ENCODE data around the gene BEND5.

BEND5 gene

GRCh38 chr1:48717082-48717481 is 59.6 kb downstream of the BEND5 start:
- no peak for DNase-seq

- no peak for DNase-seq
Measured at GRCh38 chr1:48715921-48716320, 60.8 kb downstream of the BEND5 start.

- DNase-seq = no peak
Measured at GRCh38 chr1:48710915-48711314, 65.8 kb downstream of the BEND5 start.

DNA sequence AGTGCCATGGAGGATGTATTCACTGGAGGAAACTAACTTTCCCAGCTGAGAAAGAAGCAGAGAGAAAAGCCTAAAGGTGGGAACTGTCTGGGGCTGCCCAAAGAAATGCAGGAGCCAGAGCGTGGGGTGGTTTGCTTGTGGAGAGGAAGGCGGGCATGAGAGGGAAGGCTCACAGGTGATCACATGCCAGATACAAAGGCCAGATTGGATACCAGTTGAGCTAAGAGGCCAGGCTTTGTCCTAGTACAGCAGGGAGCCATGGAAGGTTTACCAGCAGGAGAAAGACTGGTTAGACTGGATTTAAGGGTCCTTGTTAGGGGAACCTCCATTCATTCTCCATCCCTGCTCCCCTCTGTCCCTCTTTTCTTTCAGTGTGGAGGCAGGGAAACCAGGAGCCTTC is 66.4 kb downstream of the BEND5 start:
- no peak for DNase-seq

GRCh38 chr1:48704736-48705135 is 72.0 kb downstream of the BEND5 start:
- DNase-seq = no peak

GRCh38 chr1:48701445-48701844 is 75.2 kb downstream of the BEND5 start:
- DNase-seq = no peak

GRCh38 chr1:48697066-48697707 is 79.5 kb downstream of the BEND5 start:
- DNase-seq = peak; percentile 17 to 35

GRCh38 chr1:48695161-48695560 is 81.5 kb downstream of the BEND5 start:
- no peak for DNase-seq

DNA sequence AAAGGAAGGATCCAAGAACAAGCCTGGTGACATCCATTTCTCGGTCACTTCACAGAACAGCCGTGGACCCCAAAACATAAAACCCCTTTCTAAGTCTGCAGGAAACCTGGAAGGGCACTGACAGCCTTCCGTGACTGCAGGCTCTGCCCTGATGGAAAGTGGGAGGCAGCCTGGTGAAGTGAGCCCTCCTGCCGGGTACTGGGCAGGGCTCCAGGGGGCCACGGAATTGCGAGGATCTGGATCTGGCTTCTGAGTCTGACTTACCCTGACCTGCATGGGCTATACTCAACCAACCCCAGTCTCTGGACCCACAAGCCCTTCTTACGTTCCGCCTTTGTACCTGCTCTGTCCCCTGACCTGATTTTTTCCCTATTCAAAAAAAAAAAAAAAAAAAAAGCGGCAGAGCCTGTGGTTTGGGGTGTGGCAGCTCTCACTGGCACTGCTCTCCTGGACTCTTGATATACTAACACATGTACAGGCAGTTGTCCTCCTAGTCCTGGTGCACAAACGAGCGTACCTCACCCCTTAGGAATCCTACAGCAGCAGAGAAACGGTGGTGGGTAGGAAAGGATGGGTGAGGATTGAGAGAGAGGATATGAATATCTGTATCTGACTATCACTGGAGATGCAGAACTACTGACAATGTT is 82.9 kb downstream of the BEND5 start:
- no peak for DNase-seq

GRCh38 chr1:48693180-48693579 is 83.5 kb downstream of the BEND5 start:
- no peak for DNase-seq

DNA sequence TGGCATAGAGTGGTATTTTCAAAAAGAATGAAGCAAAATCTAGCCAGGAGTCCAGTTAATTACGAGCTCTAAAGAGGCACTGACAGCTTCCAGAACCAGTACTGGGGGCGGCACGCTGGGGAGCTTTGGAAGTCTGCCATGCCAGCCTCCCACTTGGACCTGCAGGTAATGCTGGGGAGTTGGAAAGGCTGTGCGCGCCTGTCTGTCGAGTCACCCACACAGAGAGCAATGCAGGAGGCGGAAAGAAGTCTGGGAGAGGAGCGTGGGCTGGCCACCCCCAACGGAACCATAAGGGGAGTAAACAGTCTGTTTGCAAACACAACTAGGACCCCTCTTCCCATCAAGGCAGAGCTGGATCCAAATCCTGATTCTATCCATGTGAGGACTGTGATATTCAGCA is 84.5 kb downstream of the BEND5 start:
- DNase-seq = no peak

DNA sequence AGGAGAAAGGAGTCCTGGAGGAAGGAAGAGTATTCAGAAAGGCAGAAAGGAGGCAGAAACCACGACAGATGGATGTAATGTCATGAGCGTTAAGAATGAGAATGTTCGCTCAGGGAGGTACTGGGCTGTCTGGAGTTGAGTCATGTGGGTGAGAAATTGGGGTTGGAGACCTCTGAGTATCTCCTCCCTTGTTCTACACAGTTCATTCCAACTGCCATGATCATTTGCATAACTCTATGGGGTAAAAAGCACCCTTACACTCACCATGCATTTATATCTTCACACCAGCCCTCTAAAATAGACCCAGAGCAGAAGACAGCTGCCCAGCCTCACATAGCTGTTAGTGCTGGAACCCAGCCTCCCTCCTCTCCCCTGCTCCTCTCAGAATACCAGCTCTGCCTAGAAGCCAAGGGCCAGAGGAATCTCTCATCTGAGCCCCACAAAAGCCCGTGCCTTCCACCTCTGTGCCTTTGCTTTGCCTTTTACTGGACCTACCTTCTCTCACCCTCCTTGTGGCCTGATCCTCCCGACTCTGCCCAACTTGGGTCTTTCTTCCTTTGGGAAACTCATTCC is 85.2 kb downstream of the BEND5 start:
- DNase-seq = no peak

GRCh38 chr1:48688102-48688760 is 88.5 kb downstream of the BEND5 start:
- DNase-seq = no peak

DNA sequence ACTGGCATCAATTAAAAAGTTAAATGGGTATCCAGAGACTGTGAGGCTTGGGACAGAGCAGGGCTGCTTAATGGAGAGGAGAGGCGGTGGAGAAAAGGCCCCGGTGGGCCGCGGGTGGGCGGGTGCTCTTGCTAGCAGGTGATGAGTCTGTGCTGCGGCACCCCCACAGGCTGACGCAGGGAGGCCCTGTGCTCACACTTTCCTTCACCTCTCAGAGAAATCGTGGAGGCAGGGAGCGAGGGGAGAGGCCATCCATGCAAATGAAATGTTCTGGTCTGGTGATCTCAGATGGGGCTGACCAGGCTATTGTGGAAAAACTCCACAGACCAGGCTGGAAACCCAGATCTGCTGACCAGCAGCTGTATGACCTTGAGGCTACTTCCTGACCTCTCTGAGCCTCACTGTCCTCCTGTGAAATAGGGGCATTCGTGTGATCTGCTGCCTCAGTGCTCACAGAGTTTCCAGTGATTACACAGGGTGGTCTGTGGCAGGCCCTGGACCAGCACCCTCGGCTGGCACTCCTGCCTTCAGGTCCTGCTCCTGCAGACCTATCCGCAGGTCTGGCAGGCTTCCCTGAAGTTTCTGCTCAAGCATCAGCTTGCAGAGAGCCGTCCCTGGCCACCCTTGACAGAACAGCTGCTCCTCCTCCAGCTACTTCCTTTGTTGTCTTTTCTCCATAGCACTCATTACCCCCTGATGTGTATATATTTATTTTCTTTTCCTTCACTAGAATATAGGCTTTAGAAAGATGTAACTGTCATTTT is 89.2 kb downstream of the BEND5 start:
- no peak for DNase-seq

- no peak for DNase-seq
Measured at GRCh38 chr1:48686159-48686558, 90.5 kb downstream of the BEND5 start.

- DNase-seq = no peak
Measured at GRCh38 chr1:48684381-48684780, 92.3 kb downstream of the BEND5 start.

DNA sequence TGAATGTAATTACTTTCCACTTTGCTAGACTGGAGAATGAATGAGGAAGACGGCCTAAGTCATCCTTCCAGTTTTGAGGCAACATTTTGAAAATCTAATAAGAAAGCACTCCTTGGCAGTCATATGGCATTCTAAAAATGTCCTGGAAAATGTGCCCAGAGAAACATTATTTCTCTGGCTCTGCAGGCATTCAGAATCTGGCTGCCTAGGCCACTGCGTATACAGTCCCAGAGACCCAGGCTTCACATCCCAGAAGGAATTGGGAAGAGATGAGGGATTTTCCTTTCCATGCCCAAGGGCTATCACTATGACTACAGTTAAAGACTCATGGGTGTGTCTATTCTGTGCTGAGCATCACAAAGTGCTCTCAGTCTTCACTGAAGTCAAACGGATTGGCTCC is 92.9 kb downstream of the BEND5 start:
- no peak for DNase-seq

DNA sequence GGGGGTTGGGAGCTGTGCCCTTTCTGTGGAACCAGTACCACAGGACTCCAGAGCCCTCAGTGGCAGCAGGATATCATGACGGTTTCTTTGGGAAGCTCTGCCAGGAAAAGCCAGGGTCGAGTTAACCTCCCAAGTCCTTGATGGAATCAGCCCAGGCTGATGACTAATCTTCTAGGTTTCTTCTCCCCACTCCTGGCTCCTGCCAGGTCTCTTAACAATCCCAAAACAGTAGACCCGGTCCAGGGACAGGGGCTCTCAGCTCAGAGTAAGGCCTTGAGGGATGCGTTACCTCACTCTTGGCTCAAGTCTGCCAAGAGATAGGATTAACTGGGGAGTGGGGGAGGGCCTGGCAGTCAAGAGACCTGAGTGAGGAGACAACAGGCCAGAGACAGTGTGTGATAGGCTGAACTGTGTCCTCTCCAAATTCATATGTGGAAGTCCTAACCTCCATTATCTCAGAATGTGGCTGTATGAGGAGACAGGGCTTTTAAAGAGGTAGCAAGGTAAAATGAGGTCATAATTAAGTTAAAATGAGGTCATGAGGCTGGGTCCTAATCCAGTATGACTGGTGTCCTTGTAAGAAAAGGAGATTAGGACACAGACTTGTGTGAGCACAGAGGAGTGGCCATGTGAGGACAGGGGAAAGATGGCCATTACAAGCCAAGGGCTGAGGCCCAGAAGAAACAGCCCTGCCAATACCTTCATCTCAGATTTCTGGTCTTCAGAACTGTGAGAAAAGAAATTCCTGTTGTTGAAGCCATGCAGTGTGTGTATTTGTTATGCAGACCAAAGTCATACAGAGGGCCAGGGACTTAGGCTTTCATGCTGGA is 95.0 kb downstream of the BEND5 start:
- no peak for DNase-seq

DNA sequence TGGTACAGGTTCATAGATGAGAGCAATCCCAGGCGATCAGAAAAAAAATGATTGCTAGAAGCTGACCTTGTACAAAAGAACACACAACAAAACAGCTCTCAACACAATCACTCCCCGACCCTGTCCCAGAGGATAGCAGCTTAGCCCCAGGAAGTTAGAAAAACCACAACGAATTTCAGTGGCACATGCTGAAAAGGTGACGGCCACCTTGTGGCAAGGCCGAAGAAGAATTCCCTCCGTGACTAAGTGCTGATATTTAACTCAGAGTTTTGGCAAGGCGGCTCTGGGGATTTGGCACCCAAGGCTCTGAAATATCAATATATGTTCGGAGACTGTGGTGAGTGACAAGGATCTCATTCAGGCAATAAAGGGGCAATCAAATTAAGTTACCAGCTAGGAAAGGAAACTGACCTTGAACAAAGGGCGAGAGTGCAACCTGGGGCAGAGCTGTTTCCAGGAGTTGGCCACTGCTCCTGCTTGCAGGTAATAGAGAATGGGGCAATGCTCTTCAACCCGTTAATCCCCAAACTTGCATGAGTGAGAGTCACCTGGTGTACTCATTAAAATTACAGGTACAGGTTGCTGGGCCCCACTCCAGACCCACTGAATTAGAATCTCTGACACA is 96.2 kb downstream of the BEND5 start:
- no peak for DNase-seq

DNA sequence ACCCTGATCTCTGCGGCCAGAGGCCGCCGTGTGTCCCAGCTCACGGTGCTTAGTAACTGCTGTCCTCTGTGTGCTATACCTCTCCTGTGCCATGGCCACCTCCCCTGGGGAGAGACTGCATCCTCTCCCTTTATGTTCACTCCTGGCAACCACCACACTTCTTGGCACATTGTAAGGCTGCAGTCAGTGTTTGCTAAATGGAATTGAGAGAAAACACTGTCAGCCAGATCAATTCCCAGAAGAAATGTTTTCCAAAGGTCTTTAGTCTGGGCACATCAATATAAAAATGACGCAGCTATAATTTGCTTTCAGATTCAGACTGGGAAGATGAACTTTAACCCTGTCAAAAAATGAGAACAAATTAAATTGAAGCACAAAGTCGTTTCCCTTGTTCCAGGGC is 96.8 kb downstream of the BEND5 start:
- DNase-seq = no peak

DNA sequence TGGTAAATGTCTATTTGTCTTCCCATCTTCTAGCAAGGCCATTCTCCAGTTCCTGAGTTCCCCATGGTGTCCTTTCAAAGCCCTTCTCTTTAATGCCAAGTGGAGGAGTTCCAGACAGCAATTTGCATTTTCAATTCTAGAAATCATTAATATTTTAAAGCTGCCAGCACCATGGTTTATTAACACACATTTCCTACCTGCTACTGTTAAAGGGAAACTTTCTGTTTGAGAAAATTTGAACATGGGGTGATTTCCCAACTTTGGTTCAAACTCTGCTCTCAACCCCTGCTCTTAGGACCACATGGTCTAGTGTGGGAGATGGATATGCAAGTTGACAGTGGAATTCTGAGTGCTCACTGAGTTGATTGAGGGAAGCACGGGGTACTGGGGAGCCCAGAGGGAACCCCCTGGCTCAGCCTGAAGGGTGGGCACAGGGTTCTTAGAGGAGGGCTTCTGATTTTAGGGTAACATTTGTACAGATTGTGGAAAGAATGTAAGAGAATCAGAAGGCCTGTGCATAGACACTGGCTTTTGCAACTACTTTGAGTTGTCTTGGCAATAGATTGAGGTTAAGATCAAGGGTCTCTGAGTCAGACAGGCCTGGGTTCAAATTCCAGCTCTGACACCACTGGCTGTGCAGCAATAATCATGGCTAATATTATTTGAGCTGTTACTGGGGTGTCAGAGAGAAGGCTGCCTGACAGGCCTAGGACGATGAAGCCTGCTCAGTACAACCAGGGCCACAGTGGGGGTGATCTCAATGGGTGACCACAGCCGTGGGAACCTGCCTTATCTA is 97.8 kb downstream of the BEND5 start:
- no peak for DNase-seq
